Upper lobe of left lung (tissue), 6 donors: ENCODE data around the gene IQCH. TPM values are rescaled to one million over a fixed set of nuclear protein-coding genes. Genes with fewer than 3 reads are reported as not detected.

Experiments
- ATAC-seq, 2 donors: fragments of 200-7000 bp; cut with Tn5 transposase; one replicate each; pipeline ENCODE4 v1.9.1; 2022; ENCODE audit warnings: mild to moderate bottlenecking in 2 of 2, moderate library complexity in 2 of 2; ENCODE audit not compliant: low FRiP score in 2 of 2
- DNase-seq, 2 donors: peaks; one replicate each; pipeline ENCODE4 v3.0.0-alpha.2; 2019 to 2020
- H3K27ac ChIP-seq, 4 donors: fragments of 200-600 bp; sonication (generic); one replicate each; pipeline ENCODE4 v1.5.1; 2016 to 2019
- H3K27me3 ChIP-seq, 4 donors: fragments of 200-600 bp; sonication (generic); one replicate each; pipeline ENCODE4 v1.5.1; 2017 to 2019
- H3K36me3 ChIP-seq, 4 donors: fragments of 200-600 bp; sonication (generic); one replicate each; pipeline ENCODE4 v1.5.1; 2016 to 2019
- H3K4me1 ChIP-seq, 4 donors: fragments of 200-600 bp; sonication (generic); one replicate each; pipeline ENCODE4 v1.5.1; 2018 to 2019
- H3K4me3 ChIP-seq, 4 donors: fragments of 200-600 bp; sonication (generic); one replicate each; pipeline ENCODE4 v1.5.1; 2017 to 2019; ENCODE audit warnings: mild to moderate bottlenecking in 2 of 4, moderate library complexity in 1 of 4
- H3K9me3 ChIP-seq, 4 donors: fragments of 200-600 bp; sonication (generic); one replicate each; pipeline ENCODE4 v1.5.1; 2018 to 2019
- EP300 ChIP-seq, 4 donors: sonication (generic); formaldehyde crosslinking; IDR thresholded peaks; one replicate each; pipeline ENCODE4 v1.5.1; 2017; ENCODE audit warnings: antibody characterized with exemption in 4 of 4, control low read depth in 2 of 4
- POLR2A ChIP-seq, 4 donors: fragments of 450-650 bp; IDR thresholded peaks; one replicate each; pipeline ENCODE4 v1.5.1; 2016 to 2017; ENCODE audit warnings: antibody characterized with exemption in 4 of 4, mild to moderate bottlenecking in 2 of 4
- POLR2AphosphoS5 ChIP-seq, 2 donors: sonication (generic); formaldehyde crosslinking; IDR thresholded peaks; one replicate each; pipeline ENCODE4 v1.5.1; 2017; ENCODE audit warnings: antibody characterized with exemption in 2 of 2
- WGBS, 2 donors: methylation state at CpG; one replicate each; pipeline ENCODE4 v1.1.5; 2017 to 2018; 5-methylcytosine and 5-hydroxymethylcytosine counted together
- total RNA-seq, 6 donors: library from RNA; depleted of rRNA in 4 of 6; stranded (reverse); fragments of >200 nt in 4 of 6; gene quantifications; one replicate each; pipeline versions ENCODE4 v1.1.0 to v1.2.1, GENCODE V29; 2016 to 2021
- TF ChIP-seq, protein P1 (sequence below), 6 experiments: fragments of 450-650 bp in 4 of 6; fragments of 200-600 bp in 2 of 6; sonication (generic) in 2 of 6; IDR thresholded peaks; one replicate each; pipeline ENCODE4 v1.5.1; 2016 to 2019; ENCODE audit warnings: antibody characterized with exemption in 6 of 6
- donor health status: DM: no; HTN: no; CAD: no; lungs with moderate emphysema.
- donor health status: DM: no; HTN: yes; CAD: no; lungs with severe emphysema.

Gene IQCH
- total RNA-seq, 6 donors from 2014 or later, result 1.0 to 18.0 (median 2.7) TPM

DNA sequence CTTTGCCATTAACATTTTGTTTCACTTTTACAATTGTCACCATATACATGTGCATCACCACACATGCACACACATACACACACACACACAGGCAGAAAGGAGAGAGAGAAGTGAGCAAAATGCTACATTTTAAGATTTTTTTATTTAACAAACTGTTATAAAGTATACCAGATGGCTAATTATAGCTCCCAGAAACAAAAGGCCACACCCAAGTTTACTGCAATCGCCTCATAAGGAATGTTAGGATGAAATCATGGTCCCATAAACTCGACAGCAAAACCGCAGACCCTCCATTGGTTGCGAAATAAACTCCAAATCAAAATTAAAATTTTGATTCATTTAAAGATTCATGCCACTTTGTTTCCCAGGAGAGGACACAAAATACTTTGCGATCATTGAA is 250.2 kb downstream of the IQCH start:
- peak in 1 of 2 donors; percentile 69 for ATAC-seq
- Histone ChIP-seq H3K4me3 (no peak overlapping the region), H3K9me3 (no peaks in the 10 kb centered on the region), H3K4me1 (peaks cover 2 to 19% (median 14%) of the 10 kb centered on the region in 4 donors), H3K36me3 (no peaks in the 10 kb centered on the region), H3K27ac (no peak overlapping the region), H3K27me3 (no peaks in the 10 kb centered on the region)
- TF ChIP-seq POLR2A (IDR thresholded peaks at IDR 0.05) (no peak), POLR2AphosphoS5 (IDR thresholded peaks at IDR 0.05) (no peak), EP300 (IDR thresholded peaks at IDR 0.05) (no peak)
- TF ChIP-seq, protein P1, sequence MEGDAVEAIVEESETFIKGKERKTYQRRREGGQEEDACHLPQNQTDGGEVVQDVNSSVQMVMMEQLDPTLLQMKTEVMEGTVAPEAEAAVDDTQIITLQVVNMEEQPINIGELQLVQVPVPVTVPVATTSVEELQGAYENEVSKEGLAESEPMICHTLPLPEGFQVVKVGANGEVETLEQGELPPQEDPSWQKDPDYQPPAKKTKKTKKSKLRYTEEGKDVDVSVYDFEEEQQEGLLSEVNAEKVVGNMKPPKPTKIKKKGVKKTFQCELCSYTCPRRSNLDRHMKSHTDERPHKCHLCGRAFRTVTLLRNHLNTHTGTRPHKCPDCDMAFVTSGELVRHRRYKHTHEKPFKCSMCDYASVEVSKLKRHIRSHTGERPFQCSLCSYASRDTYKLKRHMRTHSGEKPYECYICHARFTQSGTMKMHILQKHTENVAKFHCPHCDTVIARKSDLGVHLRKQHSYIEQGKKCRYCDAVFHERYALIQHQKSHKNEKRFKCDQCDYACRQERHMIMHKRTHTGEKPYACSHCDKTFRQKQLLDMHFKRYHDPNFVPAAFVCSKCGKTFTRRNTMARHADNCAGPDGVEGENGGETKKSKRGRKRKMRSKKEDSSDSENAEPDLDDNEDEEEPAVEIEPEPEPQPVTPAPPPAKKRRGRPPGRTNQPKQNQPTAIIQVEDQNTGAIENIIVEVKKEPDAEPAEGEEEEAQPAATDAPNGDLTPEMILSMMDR (IDR thresholded peaks at IDR 0.05), result no peak
- no peak for DNase-seq
- 82 to 83% methylated on average over 5 of the region's 5 CpGs for WGBS, 2 donors

- WGBS, 2 donors, result 64 to 74% methylated on average over 5 of the region's 5 CpGs
- TF ChIP-seq EP300 (IDR thresholded peaks at IDR 0.05), result no peak
- no peak for TF ChIP-seq POLR2AphosphoS5 (IDR thresholded peaks at IDR 0.05)
- Histone ChIP-seq H3K9me3 (no peaks in the 10 kb centered on the region), H3K4me3 (no peak overlapping the region), H3K36me3 (no peaks in the 10 kb centered on the region), H3K4me1 (peaks cover 2 to 19% (median 14%) of the 10 kb centered on the region in 4 donors), H3K27me3 (no peaks in the 10 kb centered on the region), H3K27ac (no peak overlapping the region)
- DNase-seq, result no peak
- ATAC-seq, result peak in 1 of 2 donors; percentile 61
Measured at GRCh38 chr15:67505675-67506572, 251.3 kb downstream of the IQCH start.

- H3K27me3 ChIP-seq, result no peaks in the 10 kb centered on the region
Measured at GRCh38 chr15:67506775-67507747, 252.5 kb downstream of the IQCH start.

GRCh38 chr15:67508407-67508806 is 253.8 kb downstream of the IQCH start:
- ATAC-seq, result no peak
- WGBS, 2 donors, result 91 to 93% methylated on average over 3 of the region's 3 CpGs

More at GRCh38 chr15:67506775-67507747, 252.5 kb downstream of the IQCH start:
- Histone ChIP-seq H3K4me1 (peaks cover 0 to 14% (median 12%) of the 10 kb centered on the region in 4 donors), H3K4me3 (no peak overlapping the region), H3K36me3 (peaks cover 0 to 2% (median 0%) of the 10 kb centered on the region in 4 donors), H3K9me3 (no peaks in the 10 kb centered on the region), H3K27ac (no peak overlapping the region)
- ATAC-seq (no peak), DNase-seq (no peak)
- 81 to 86% methylated on average over 11 of the region's 11 CpGs for WGBS, 2 donors
- TF ChIP-seq POLR2AphosphoS5 (IDR thresholded peaks at IDR 0.05), result no peak
- TF ChIP-seq, protein P1 (IDR thresholded peaks at IDR 0.05), result no peak

More at GRCh38 chr15:67508407-67508806, 253.8 kb downstream of the IQCH start:
- Histone ChIP-seq H3K4me3 (no peak overlapping the region), H3K9me3 (no peaks in the 10 kb centered on the region), H3K27me3 (no peaks in the 10 kb centered on the region), H3K36me3 (peaks cover 0 to 16% (median 4%) of the 10 kb centered on the region in 4 donors), H3K4me1 (peaks cover 0 to 14% (median 12%) of the 10 kb centered on the region in 4 donors), H3K27ac (no peak overlapping the region)
- no peak for DNase-seq
- TF ChIP-seq, protein P1 (IDR thresholded peaks at IDR 0.05), result no peak
- TF ChIP-seq POLR2AphosphoS5 (IDR thresholded peaks at IDR 0.05) (no peak), EP300 (IDR thresholded peaks at IDR 0.05) (no peak), POLR2A (IDR thresholded peaks at IDR 0.05) (no peak)
